Measurements from ENCODE around the gene PRR35. TPM values are rescaled to one million over a fixed set of nuclear protein-coding genes. Genes with fewer than 3 reads are reported as not detected.

PRR35 gene
- total RNA-seq, 1 donor from 2014 or later: not detected

DNA sequence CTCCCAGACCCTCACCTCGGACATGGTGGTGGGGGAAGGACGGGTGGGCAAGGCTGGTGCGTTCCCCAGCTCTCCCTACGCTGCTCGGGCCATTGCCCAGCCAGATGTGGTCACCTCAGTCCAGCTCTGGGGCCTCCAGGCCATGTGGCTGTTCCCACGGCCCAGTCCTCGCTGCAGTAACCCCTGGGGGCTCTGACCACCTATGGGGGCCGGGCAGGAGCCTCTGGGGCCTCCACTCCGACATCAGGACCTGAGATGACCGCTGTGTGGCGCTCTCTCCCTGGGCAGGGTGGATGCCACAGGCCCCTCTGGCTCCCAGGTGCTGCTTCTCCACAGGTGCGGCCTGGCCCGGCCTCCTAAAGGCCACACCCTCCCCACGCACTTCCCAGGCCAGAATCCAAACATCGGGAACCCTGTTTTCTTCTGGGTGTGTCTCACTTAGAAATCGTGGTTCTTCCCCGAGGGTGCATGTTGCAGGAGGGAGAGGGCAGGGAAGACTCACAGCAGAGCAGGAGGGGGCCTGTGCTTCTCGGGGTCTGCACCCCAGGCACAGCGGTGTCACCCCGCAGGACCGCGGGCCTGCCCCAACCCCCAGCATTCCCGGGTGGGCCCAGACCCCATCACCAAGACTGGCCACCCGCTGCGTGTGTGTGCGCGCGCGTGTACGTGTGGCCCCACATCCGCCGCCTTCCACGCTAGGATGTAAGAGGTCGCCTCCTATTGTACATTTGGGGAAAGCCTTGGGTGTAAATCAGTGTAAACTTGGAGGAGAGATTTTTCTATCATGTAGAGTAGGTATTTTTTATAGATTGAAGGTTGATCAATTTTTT is 38.6 kb upstream of the PRR35 start:
- Mint-ChIP-seq H3K4me1 (ENCODE audit: unreplicated experiment) (peaks cover 7% of the 10 kb centered on the region), H3K27me3 (ENCODE audit: unreplicated experiment) (peaks cover 19% of the 10 kb centered on the region), H3K9me3 (ENCODE audit: unreplicated experiment) (no peaks in the 10 kb centered on the region), H3K36me3 (ENCODE audit: low read depth, unreplicated experiment) (peaks cover 12% of the 10 kb centered on the region), H3K4me3 (ENCODE audit: unreplicated experiment) (no peak overlapping the region), H3K27ac (ENCODE audit: unreplicated experiment) (no peak overlapping the region)
- DNase-seq (ENCODE audit: low spot score): no peak
- TF ChIP-seq, protein P1, sequence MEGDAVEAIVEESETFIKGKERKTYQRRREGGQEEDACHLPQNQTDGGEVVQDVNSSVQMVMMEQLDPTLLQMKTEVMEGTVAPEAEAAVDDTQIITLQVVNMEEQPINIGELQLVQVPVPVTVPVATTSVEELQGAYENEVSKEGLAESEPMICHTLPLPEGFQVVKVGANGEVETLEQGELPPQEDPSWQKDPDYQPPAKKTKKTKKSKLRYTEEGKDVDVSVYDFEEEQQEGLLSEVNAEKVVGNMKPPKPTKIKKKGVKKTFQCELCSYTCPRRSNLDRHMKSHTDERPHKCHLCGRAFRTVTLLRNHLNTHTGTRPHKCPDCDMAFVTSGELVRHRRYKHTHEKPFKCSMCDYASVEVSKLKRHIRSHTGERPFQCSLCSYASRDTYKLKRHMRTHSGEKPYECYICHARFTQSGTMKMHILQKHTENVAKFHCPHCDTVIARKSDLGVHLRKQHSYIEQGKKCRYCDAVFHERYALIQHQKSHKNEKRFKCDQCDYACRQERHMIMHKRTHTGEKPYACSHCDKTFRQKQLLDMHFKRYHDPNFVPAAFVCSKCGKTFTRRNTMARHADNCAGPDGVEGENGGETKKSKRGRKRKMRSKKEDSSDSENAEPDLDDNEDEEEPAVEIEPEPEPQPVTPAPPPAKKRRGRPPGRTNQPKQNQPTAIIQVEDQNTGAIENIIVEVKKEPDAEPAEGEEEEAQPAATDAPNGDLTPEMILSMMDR (IDR thresholded peaks at IDR 0.05; ENCODE audit: unreplicated experiment): no peak

DNA sequence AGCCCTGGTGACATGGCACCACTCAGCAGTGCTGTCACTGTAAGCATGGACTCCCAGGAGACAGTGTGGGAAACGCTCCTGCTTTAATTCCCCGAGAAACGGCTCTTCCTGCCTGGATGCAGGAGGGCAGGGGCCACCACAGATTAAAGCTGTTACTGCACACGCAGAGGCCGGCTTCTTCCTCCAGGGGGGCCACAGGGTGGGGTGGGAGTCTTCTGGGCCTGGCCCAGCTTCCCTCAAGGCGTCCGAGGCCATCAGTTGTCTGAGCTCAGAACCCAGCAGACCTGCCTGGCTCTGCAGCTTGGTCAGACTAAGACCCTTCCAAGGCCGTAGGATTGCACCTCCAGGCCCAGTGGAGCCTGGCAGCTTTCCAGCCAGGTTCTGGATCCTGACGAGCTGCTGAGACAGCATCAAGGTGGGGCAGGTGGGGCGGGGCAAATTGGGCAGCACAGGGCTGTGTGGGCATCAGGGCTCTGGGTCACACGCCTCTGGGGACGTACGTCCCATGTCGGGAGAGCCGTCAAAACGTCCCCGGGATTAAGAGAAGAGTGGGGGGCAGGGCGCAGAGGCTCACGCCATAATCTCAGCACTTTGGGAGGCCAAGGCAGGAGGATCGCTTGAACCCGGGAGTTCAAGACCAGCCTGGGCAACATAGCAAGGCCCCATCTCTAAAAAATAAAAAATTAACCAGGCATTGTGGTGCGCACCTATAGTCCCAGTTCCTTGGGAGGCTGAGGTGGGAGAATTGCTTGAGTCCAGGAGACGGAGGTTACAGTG is 37.7 kb upstream of the PRR35 start:
- peak overlapping the region; percentile 30 for H3K27ac Mint-ChIP-seq (ENCODE audit: unreplicated experiment)
- no peak for DNase-seq (ENCODE audit: low spot score)
- H3K36me3 Mint-ChIP-seq (ENCODE audit: low read depth, unreplicated experiment): peaks cover 7% of the 10 kb centered on the region
- peaks cover 20% of the 10 kb centered on the region for H3K27me3 Mint-ChIP-seq (ENCODE audit: unreplicated experiment)
- peaks cover 8% of the 10 kb centered on the region for H3K4me1 Mint-ChIP-seq (ENCODE audit: unreplicated experiment)
- H3K4me3 Mint-ChIP-seq (ENCODE audit: unreplicated experiment): no peak overlapping the region
- TF ChIP-seq, protein P1 (IDR thresholded peaks at IDR 0.05; ENCODE audit: unreplicated experiment): no peak
- H3K9me3 Mint-ChIP-seq (ENCODE audit: unreplicated experiment): no peaks in the 10 kb centered on the region

DNA sequence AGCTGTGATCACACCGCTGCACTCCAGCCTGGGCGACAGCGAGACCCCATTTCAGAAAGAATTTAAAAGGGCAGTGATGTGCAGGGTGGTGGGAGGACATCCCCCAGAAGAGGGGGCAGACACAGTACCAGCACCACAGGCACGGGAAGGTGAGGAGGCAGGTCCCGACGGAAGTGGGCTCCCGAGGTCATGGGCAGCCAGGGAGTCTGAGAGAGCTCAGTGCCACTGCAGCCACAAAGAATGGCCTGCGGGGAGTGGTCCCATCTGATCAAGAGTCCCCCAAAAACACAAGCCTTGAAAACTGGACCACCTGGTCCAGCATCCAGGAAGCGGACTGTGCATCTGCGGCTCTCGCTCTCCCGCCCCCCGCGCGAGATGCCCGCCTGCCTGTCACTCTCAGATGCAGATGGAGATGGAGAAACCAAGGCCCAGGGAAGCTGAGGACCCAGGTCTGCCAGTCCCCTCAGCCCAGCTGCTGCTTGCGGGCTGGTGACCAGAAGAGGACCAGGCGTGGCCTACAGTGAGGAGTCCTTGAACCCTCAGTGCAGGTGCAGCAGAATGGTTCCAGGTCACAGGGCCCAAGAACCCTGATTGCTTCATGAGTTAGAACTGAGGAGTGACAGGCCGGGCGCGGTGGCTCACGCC is 37.0 kb upstream of the PRR35 start:
- no peak overlapping the region for H3K4me3 Mint-ChIP-seq (ENCODE audit: unreplicated experiment)
- H3K4me1 Mint-ChIP-seq (ENCODE audit: unreplicated experiment): peaks cover 8% of the 10 kb centered on the region
- H3K9me3 Mint-ChIP-seq (ENCODE audit: unreplicated experiment): no peaks in the 10 kb centered on the region
- DNase-seq (ENCODE audit: low spot score): no peak
- peak overlapping the region; percentile 30 for H3K27ac Mint-ChIP-seq (ENCODE audit: unreplicated experiment)
- TF ChIP-seq, protein P1 (IDR thresholded peaks at IDR 0.05; ENCODE audit: unreplicated experiment): no peak
- peaks cover 7% of the 10 kb centered on the region for H3K36me3 Mint-ChIP-seq (ENCODE audit: low read depth, unreplicated experiment)
- peaks cover 19% of the 10 kb centered on the region for H3K27me3 Mint-ChIP-seq (ENCODE audit: unreplicated experiment)

DNA sequence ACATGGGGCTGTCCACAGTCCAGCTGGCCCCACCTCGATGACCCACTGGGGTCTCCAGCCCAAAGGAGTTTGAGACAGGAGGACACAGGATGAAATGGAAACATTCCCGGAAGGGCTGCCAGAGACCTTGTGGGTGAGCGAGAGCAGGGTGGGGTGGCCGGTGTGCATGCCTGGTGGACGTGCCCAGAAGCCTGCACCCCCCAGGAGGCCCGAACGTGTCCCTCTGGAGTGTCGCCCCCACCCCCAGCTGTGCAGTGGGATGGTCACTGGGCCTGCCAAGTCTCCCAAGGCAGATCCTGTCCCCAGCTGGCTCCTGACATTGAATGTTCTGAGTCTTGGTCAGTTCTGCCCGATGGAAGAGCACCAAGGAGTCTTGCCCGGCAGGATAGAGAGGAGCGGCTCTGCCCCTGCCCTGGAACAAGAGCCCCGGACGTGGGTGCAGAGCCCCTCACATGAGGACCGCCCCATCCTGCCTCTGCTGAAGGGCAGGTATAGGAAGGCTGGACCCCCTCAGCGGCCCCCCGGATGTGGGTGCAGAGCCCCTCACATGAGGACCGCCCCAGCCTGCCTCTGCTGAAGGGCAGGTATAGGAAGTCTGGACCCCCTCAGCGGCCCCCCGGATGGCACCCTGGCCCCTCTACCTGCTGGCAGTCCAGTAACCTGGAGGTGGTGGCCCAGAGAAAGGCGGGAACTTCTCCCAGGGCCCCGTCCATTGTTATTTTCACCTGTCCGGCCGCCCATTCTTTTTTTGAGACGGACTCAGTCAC is 35.7 kb upstream of the PRR35 start:
- no peak overlapping the region for H3K27ac Mint-ChIP-seq (ENCODE audit: unreplicated experiment)
- H3K4me1 Mint-ChIP-seq (ENCODE audit: unreplicated experiment): peaks cover 13% of the 10 kb centered on the region
- TF ChIP-seq, protein P1 (IDR thresholded peaks at IDR 0.05; ENCODE audit: unreplicated experiment): no peak
- DNase-seq (ENCODE audit: low spot score): no peak
- H3K4me3 Mint-ChIP-seq (ENCODE audit: unreplicated experiment): no peak overlapping the region
- H3K36me3 Mint-ChIP-seq (ENCODE audit: low read depth, unreplicated experiment): peaks cover 3% of the 10 kb centered on the region
- no peaks in the 10 kb centered on the region for H3K9me3 Mint-ChIP-seq (ENCODE audit: unreplicated experiment)
- H3K27me3 Mint-ChIP-seq (ENCODE audit: unreplicated experiment): peaks cover 22% of the 10 kb centered on the region
